Activated naive CD8-positive, alpha-beta T cell treated with anti-CD3 and anti-CD28 coated beads, Interleukin-2, amount 50 U/mL, for 24 hours (primary cell): Measurements from ENCODE around the gene NAXE.
"Not testable (repeated sequence)": the region's sequence is repeated elsewhere in the genome, so short reads cannot be mapped to it uniquely, and the experiment has no call there.

Experiments
- ATAC-seq: fragments of 150-1000 bp; cut with Tn5 transposase; one replicate; pipeline ENCODE4 v1.10.0; 2021
- DNase-seq: peaks from one replicate; pipeline ENCODE4 v3.0.0; 2021
- H3K27ac Mint-ChIP-seq: one replicate; pipeline ENCODE4 v1.8.0; 2021; ENCODE audit warnings: mild to moderate bottlenecking, mixed read lengths
- H3K27me3 Mint-ChIP-seq: one replicate; pipeline ENCODE4 v1.8.0; 2021; ENCODE audit warnings: mixed read lengths
- H3K36me3 Mint-ChIP-seq: one replicate; pipeline ENCODE4 v1.8.0; 2021; ENCODE audit warnings: low read depth, mixed read lengths
- H3K4me1 Mint-ChIP-seq: one replicate; pipeline ENCODE4 v1.8.0; 2021; ENCODE audit warnings: mixed read lengths
- H3K4me3 Mint-ChIP-seq: one replicate; pipeline ENCODE4 v1.8.0; 2021; ENCODE audit warnings: mild to moderate bottlenecking, moderate library complexity, mixed read lengths
- H3K9me3 Mint-ChIP-seq: one replicate; pipeline ENCODE4 v1.8.0; 2021; ENCODE audit warnings: mixed read lengths

The NAXE gene

DNA sequence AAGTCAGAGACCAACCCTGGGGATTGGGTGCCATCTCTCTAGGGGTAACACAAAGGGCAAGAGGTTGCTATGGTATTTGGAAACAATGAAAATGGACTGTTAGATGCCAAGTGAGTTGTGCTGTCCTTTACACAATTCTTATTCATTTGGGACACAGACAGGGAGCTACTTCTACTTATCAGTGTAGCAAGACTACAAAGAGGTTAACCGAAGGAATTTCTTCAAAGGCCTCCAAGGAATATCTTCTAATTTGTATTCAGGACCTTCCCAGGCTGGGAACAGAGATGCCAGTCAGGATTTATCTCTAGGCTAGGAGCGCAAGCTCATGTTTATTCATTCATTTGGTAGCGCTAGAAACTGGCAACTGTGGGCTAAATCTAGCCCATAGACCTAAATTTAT, 2.6 kb downstream of the NAXE start:
- Mint-ChIP-seq H3K27ac (peak overlapping the region; percentile 25), H3K27me3 (no peaks in the 10 kb centered on the region), H3K4me3 (no peak overlapping the region), H3K36me3 (peaks cover 41% of the 10 kb centered on the region), H3K9me3 (no peaks in the 10 kb centered on the region), H3K4me1 (peaks cover 46% of the 10 kb centered on the region)
- ATAC-seq (no peak), DNase-seq (no peak)

GRCh38 chr1:156595016-156595415, 3.4 kb downstream of the NAXE start:
- peak overlapping the region; percentile 17 for H3K27ac Mint-ChIP-seq
- peaks cover 46% of the 10 kb centered on the region for H3K36me3 Mint-ChIP-seq
- H3K4me1 Mint-ChIP-seq: peaks cover 54% of the 10 kb centered on the region
- ATAC-seq (no peak), DNase-seq (no peak)
- no peaks in the 10 kb centered on the region for H3K9me3 Mint-ChIP-seq
- no peak overlapping the region for H3K4me3 Mint-ChIP-seq
- H3K27me3 Mint-ChIP-seq: no peaks in the 10 kb centered on the region

- Mint-ChIP-seq H3K9me3 (no peaks in the 10 kb centered on the region), H3K27me3 (no peaks in the 10 kb centered on the region), H3K27ac (peak overlapping the region; percentile 33), H3K4me1 (peaks cover 52% of the 10 kb centered on the region), H3K4me3 (no peak overlapping the region), H3K36me3 (peaks cover 60% of the 10 kb centered on the region)
- DNase-seq (no peak), ATAC-seq (no peak)
These were observed 4.8 kb downstream of the NAXE start for GRCh38 chr1:156596426-156596825.

- H3K4me1 Mint-ChIP-seq: peaks cover 58% of the 10 kb centered on the region
- no peak overlapping the region for H3K4me3 Mint-ChIP-seq
- no peaks in the 10 kb centered on the region for H3K27me3 Mint-ChIP-seq
- H3K9me3 Mint-ChIP-seq: no peaks in the 10 kb centered on the region
- H3K27ac Mint-ChIP-seq: peak overlapping the region; percentile 100
- no peak for DNase-seq
- ATAC-seq: no peak
- peaks cover 58% of the 10 kb centered on the region for H3K36me3 Mint-ChIP-seq
These were observed 6.5 kb downstream of the NAXE start for GRCh38 chr1:156598125-156598524.

GRCh38 chr1:156598731-156599432, 7.3 kb downstream of the NAXE start:
- peak overlapping the region; percentile 100 for H3K27ac Mint-ChIP-seq
- no peak for DNase-seq
- peaks cover 54% of the 10 kb centered on the region for H3K4me1 Mint-ChIP-seq
- H3K27me3 Mint-ChIP-seq: no peaks in the 10 kb centered on the region
- H3K4me3 Mint-ChIP-seq: peak overlapping the region; percentile 100
- H3K36me3 Mint-ChIP-seq: peaks cover 57% of the 10 kb centered on the region
- no peak for ATAC-seq
- no peaks in the 10 kb centered on the region for H3K9me3 Mint-ChIP-seq

- H3K4me1 Mint-ChIP-seq: peaks cover 50% of the 10 kb centered on the region
These were observed 8.2 kb downstream of the NAXE start for GRCh38 chr1:156599811-156600210.

DNA sequence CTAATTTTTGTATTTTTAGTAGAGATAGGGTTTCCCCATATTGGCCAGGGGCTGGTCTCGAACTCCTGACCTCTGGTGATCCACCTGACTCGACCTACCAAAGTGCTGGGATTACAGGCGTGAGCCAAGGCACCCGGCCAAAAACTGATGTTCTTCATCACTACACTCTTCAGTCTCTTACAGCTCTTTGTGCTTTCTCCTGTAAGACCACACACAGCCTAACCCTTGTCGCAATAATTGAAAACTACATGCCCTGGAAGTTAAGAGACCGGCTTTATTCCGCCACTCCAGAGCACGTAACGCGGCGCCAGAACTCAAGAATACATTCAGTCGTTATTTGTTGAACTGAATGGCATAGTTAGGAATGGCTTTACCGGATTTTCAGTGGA, 9.2 kb downstream of the NAXE start:
- H3K27me3 Mint-ChIP-seq: no peaks in the 10 kb centered on the region
- peaks cover 44% of the 10 kb centered on the region for H3K4me1 Mint-ChIP-seq
- DNase-seq (peak; percentile 28), ATAC-seq (no peak)
- peaks cover 47% of the 10 kb centered on the region for H3K36me3 Mint-ChIP-seq
- H3K4me3 Mint-ChIP-seq: peak overlapping the region; percentile 100
- H3K27ac Mint-ChIP-seq: peak overlapping the region; percentile 100
- no peaks in the 10 kb centered on the region for H3K9me3 Mint-ChIP-seq

More at GRCh38 chr1:156599811-156600210, 8.2 kb downstream of the NAXE start:
- Mint-ChIP-seq H3K27me3 (no peaks in the 10 kb centered on the region), H3K4me3 (peak overlapping the region; percentile 100), H3K9me3 (no peaks in the 10 kb centered on the region), H3K27ac (peak overlapping the region; percentile 100), H3K36me3 (peaks cover 54% of the 10 kb centered on the region)
- ATAC-seq (peak; percentile 78), DNase-seq (no peak)

DNA sequence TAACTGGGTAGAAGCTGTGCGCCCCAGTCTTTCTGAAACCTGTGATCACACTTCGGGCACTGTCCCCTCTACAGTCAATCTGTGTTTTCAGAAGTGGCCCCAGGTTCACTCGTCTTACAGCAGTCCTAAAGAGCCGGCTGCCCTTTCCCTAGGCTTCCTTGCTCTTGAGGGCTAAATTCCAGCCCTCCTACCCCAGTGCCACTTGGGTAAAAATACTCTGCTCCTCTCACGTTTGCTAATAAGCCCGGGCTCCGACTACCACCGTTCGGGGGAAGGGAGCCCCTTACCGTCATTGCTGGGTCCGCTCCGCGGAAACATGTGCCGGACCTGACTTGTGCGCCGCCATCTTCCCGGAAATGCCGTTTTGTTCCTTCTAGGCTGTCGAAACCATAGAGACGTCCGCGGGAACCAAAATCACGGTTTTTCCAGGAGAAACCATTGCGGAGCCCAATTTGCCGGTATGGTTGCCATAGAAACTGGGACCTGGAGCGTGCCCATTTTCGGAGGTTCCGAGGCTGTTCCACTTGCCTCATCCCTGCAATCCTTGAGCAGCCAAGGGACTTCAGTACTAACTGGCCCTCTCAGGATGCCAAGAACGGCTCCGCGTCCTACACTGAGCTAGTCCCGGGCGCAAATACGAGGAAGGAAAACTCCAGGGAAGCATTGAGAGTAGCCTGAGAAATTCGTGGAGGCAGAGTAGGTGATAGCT, 9.7 kb downstream of the NAXE start, which contains the start of gene GPATCH4:
GPATCH4 (minus strand) TSS at position 358 of the 709 bp plus-strand sequence.
- Mint-ChIP-seq H3K4me3 (peak within 1 kb of the TSS; percentile 100), H3K9me3 (no peaks in the 10 kb centered on the region), H3K36me3 (peaks cover 43% of the 10 kb centered on the region), H3K4me1 (peaks cover 44% of the 10 kb centered on the region), H3K27ac (peak within 1 kb of the TSS; percentile 100), H3K27me3 (no peaks in the 10 kb centered on the region)
- ATAC-seq: peak; percentile 67
- DNase-seq: peak; percentile 80

DNA sequence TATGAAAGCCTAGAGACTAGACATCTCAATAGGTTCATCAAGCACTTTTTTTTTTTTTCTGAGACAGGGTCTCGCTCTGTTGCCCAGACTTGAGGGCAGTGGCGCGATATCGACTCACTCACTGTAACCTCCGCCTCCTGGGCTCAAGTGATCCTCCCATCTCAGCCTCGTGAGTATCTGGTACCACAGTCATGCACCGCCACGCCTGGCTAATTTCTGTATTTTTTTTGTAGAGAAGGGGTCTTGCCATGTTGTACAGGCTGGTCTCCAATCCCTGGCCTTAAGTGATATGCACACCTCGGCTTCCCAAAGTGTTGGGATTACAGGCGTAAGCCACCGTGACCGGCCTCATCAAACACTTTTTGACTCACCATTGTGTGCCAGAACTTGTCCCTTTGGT, 10.3 kb downstream of the NAXE start:
- DNase-seq (peak; percentile 10), ATAC-seq (no peak)
- peak overlapping the region; percentile 100 for H3K4me3 Mint-ChIP-seq
- H3K27me3 Mint-ChIP-seq: peaks cover 2% of the 10 kb centered on the region
- peaks cover 44% of the 10 kb centered on the region for H3K4me1 Mint-ChIP-seq
- peak overlapping the region; percentile 100 for H3K27ac Mint-ChIP-seq
- H3K36me3 Mint-ChIP-seq: peaks cover 37% of the 10 kb centered on the region
- no peaks in the 10 kb centered on the region for H3K9me3 Mint-ChIP-seq

DNA sequence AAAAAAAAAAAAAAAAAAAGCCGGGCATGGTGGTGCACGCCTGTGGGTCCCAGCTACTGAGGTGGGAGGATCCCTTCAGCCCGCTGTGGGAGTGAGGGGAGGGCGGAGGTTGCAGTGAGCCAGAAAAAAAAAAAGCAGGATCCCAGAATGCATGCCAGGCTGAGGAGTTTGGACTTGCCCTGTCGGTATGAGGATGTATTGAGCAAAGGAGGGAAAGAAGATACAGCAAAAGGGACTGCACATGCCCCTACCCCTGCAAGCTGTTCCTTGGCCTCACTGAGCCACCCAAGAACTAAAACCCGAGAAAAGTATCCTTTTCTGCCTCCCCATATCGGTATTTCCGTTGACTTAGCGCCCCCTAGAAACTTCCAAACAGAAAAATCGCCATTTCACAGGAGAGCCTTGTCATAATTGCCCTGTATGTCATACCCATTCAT, 11.0 kb downstream of the NAXE start:
- DNase-seq: peak; percentile 28
- no peak for ATAC-seq
- H3K27me3 Mint-ChIP-seq: peaks cover 2% of the 10 kb centered on the region
- peaks cover 33% of the 10 kb centered on the region for H3K36me3 Mint-ChIP-seq
- no peaks in the 10 kb centered on the region for H3K9me3 Mint-ChIP-seq
- peak overlapping the region; percentile 74 for H3K27ac Mint-ChIP-seq
- H3K4me3 Mint-ChIP-seq: peak overlapping the region; percentile 100
- peaks cover 46% of the 10 kb centered on the region for H3K4me1 Mint-ChIP-seq

- not testable (repeated sequence) for H3K27me3 Mint-ChIP-seq, ATAC-seq, H3K36me3 Mint-ChIP-seq, DNase-seq, H3K4me3 Mint-ChIP-seq, H3K9me3 Mint-ChIP-seq, H3K27ac Mint-ChIP-seq
- peaks cover 18% of the 10 kb centered on the region for H3K4me1 Mint-ChIP-seq
These were observed 15.8 kb downstream of the NAXE start for GRCh38 chr1:156607344-156607743.

- Mint-ChIP-seq H3K4me3 (no peak overlapping the region), H3K4me1 (peaks cover 12% of the 10 kb centered on the region), H3K27me3 (peaks cover 14% of the 10 kb centered on the region), H3K27ac (no peak overlapping the region), H3K36me3 (no peaks in the 10 kb centered on the region), H3K9me3 (no peaks in the 10 kb centered on the region)
- DNase-seq (peak; percentile 57), ATAC-seq (peak; percentile 97)
These were observed 16.6 kb downstream of the NAXE start for GRCh38 chr1:156608036-156608674.

- Mint-ChIP-seq H3K4me3 (no peak overlapping the region), H3K9me3 (no peaks in the 10 kb centered on the region), H3K36me3 (no peaks in the 10 kb centered on the region), H3K27me3 (peaks cover 16% of the 10 kb centered on the region), H3K27ac (no peak overlapping the region), H3K4me1 (peaks cover 12% of the 10 kb centered on the region)
- ATAC-seq: peak; percentile 69
- peak; percentile 63 for DNase-seq
These were observed 17.4 kb downstream of the NAXE start for GRCh38 chr1:156608981-156609380.

DNA sequence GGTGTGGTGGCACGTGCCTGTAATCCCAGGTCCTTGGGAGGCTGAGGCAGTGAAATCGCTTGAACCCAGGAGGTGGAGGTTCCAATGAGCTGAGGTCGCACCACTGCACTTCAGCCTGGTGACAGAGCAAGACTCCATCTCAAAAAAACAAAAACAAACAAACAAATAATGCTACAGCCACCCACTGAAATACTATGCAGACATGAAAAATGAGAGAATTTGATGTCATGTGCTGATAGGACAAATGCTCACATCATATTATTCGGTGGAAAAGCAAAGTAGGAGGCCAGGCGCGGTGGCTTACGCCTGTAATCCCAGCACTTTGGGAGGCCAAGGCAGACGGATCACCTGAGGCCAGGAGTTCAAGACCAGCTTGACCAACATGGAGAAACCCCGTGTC, 18.5 kb downstream of the NAXE start:
- ATAC-seq, H3K4me3 Mint-ChIP-seq: not testable (repeated sequence)

More for the DNA sequence above, 18.5 kb downstream of the NAXE start:
- not testable (repeated sequence) for DNase-seq, H3K27ac Mint-ChIP-seq, H3K36me3 Mint-ChIP-seq, H3K9me3 Mint-ChIP-seq
- Mint-ChIP-seq H3K27me3 (peaks cover 18% of the 10 kb centered on the region), H3K4me1 (peaks cover 12% of the 10 kb centered on the region)
